IMR-90 (cell line): ENCODE results near the gene ADGRG1. TPM values are rescaled to one million over a fixed set of nuclear protein-coding genes. Genes with fewer than 3 reads are reported as not detected.

ENCODE experiments used
- polyA plus RNA-seq, 3 experiments: library from polyadenylated mRNA; depleted of rRNA; stranded (reverse); fragments of >200 nt; gene quantifications; 2 replicates each; pipeline ENCODE4 v1.2.3, GENCODE V29; 2012; ENCODE audit warnings: low replicate concordance in 1 of 3
- total RNA-seq: library from RNA; depleted of rRNA; stranded (reverse); fragments of >200 nt; gene quantifications from 2 replicates; pipeline ENCODE4 v1.2.3, GENCODE V29; 2012
- TF ChIP-seq, protein P1 (sequence below): fragments of 150-350 bp; IDR thresholded peaks from 2 replicates; pipeline ENCODE4 v1.6.1; 2016; ENCODE audit warnings: low read depth, mild to moderate bottlenecking, low read length, moderate library complexity, borderline replicate concordance
- TF ChIP-seq, protein P2 (sequence below): fragments of 150-350 bp; IDR thresholded peaks from 2 replicates; pipeline ENCODE4 v1.6.1; 2017; ENCODE audit warnings: mild to moderate bottlenecking, antibody characterized with exemption, low read length, low read depth

ADGRG1 gene
- total and polyA plus RNA-seq, 2 of the 4 experiments (the other 2 are of a cell fraction), result 0.90 to 8.4 TPM

DNA sequence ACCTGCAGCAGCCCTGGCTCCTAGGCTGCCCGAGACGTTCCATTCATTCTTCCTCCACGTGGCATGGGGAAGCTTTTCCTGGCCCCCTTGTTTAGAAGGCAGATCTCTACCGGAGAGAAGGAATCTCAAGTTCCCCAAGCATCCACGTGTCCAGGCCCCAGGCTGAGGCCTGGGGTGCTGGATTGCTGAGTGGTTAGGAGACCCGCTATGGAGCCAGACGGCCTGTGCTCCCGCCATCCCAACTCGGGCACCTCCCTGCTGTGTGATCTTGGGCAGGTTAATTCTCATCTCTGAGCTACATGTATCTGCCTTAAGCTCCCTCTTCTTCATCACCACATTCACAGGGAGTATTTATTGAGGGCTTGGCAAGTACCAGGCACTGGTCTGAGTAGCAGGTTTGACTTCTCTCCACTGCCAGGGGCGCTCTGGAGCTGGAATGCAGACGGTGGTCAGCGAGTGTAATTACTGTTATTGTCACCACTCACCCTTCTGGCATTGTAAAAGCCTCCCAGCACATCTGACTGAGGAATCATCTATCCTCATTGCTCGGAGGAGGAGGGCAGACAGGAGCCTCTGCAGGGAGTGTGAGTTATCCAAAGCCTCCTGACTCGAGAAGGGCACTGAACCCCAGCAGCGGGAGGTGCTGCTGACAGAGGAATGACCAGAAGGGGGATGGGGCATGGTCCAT lies 1.1 kb upstream of the ADGRG1 start (continued):
- TF ChIP-seq, protein P1, sequence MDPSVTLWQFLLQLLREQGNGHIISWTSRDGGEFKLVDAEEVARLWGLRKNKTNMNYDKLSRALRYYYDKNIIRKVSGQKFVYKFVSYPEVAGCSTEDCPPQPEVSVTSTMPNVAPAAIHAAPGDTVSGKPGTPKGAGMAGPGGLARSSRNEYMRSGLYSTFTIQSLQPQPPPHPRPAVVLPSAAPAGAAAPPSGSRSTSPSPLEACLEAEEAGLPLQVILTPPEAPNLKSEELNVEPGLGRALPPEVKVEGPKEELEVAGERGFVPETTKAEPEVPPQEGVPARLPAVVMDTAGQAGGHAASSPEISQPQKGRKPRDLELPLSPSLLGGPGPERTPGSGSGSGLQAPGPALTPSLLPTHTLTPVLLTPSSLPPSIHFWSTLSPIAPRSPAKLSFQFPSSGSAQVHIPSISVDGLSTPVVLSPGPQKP, result no peak
- TF ChIP-seq, protein P2, sequence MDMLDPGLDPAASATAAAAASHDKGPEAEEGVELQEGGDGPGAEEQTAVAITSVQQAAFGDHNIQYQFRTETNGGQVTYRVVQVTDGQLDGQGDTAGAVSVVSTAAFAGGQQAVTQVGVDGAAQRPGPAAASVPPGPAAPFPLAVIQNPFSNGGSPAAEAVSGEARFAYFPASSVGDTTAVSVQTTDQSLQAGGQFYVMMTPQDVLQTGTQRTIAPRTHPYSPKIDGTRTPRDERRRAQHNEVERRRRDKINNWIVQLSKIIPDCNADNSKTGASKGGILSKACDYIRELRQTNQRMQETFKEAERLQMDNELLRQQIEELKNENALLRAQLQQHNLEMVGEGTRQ, result no peak
